ENCODE measurements around the gene LRRC4C. TPM values are rescaled to one million over a fixed set of nuclear protein-coding genes. Genes with fewer than 3 reads are reported as not detected.

Gene LRRC4C
- total RNA-seq, 1 experiment from 2014 or later, result 0.15 TPM

DNA sequence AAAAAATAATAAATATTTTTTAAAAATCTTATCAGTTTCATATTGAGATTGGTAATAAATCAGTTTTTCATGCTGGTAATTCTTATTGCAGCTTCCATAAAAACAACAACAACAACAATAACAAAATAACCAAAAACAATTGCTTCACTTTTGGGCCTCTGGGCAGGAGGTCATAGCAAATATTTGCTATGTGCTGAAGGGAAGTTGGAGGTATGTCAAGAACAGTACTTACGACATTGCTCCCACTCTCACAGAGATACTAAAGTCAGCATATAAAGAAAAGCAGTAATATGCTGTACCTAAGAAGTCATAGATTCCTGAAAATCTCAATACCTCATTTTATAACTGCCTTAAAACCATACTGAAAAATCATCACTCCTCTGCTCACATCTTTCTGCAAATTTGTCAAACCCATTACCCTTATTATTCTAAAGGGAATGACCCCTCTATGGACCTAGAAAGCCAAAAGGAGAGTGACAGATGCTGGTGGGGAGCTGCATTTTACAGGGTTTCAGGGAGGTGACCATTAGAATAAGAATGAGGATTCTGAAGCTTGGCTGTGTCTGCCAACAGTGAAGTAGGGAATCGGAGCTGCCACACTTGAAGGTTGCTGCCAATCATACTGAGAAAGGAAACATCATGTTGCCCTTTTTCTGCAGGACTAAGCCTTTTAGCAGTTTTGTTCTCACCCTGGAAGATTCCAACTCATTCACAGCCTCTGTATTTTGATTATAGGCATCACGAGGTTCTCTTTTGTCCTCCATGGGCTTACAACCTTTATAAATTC lies 742.9 kb downstream of the LRRC4C start:
- intact Hi-C loops (cut with micrococcal nuclease; ENCODE audit: unreplicated experiment), result loop anchor here (5.0 kb wide), 1 partner anchor 404 kb away; no protein-coding TSS in a partner anchor
- TF ChIP-seq, protein P1, sequence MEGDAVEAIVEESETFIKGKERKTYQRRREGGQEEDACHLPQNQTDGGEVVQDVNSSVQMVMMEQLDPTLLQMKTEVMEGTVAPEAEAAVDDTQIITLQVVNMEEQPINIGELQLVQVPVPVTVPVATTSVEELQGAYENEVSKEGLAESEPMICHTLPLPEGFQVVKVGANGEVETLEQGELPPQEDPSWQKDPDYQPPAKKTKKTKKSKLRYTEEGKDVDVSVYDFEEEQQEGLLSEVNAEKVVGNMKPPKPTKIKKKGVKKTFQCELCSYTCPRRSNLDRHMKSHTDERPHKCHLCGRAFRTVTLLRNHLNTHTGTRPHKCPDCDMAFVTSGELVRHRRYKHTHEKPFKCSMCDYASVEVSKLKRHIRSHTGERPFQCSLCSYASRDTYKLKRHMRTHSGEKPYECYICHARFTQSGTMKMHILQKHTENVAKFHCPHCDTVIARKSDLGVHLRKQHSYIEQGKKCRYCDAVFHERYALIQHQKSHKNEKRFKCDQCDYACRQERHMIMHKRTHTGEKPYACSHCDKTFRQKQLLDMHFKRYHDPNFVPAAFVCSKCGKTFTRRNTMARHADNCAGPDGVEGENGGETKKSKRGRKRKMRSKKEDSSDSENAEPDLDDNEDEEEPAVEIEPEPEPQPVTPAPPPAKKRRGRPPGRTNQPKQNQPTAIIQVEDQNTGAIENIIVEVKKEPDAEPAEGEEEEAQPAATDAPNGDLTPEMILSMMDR (IDR thresholded peaks at IDR 0.05), result no peak
- TF ChIP-seq TCF7L2 (IDR thresholded peaks at IDR 0.05; ENCODE audit: low read depth, low read length) (no peak), SIN3A (IDR thresholded peaks at IDR 0.05; ENCODE audit: borderline replicate concordance, insufficient read depth, low read depth, low read length) (no peak), POLR2AphosphoS5 (IDR thresholded peaks at IDR 0.05; ENCODE audit: low read depth, low read length) (no peak)
- TF ChIP-seq, protein P2, sequence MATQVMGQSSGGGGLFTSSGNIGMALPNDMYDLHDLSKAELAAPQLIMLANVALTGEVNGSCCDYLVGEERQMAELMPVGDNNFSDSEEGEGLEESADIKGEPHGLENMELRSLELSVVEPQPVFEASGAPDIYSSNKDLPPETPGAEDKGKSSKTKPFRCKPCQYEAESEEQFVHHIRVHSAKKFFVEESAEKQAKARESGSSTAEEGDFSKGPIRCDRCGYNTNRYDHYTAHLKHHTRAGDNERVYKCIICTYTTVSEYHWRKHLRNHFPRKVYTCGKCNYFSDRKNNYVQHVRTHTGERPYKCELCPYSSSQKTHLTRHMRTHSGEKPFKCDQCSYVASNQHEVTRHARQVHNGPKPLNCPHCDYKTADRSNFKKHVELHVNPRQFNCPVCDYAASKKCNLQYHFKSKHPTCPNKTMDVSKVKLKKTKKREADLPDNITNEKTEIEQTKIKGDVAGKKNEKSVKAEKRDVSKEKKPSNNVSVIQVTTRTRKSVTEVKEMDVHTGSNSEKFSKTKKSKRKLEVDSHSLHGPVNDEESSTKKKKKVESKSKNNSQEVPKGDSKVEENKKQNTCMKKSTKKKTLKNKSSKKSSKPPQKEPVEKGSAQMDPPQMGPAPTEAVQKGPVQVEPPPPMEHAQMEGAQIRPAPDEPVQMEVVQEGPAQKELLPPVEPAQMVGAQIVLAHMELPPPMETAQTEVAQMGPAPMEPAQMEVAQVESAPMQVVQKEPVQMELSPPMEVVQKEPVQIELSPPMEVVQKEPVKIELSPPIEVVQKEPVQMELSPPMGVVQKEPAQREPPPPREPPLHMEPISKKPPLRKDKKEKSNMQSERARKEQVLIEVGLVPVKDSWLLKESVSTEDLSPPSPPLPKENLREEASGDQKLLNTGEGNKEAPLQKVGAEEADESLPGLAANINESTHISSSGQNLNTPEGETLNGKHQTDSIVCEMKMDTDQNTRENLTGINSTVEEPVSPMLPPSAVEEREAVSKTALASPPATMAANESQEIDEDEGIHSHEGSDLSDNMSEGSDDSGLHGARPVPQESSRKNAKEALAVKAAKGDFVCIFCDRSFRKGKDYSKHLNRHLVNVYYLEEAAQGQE (IDR thresholded peaks at IDR 0.05; ENCODE audit: insufficient read depth in 1 of 2, low read depth in 2 of 2, low read length in 1 of 2), result no peak
- in situ Hi-C loops (cut with HindIII; ENCODE audit: low pct_unique_long_range_greater_than_20kb, low sequenced_read_pairs), result no loop called here
- H3K27ac ChIP-seq (ENCODE audit: low read length), result no peak overlapping the region
- H3K4me3 ChIP-seq (ENCODE audit: low read depth in 2 of 2, low read length in 2 of 2), result no peak overlapping the region
- BruUV-seq (replicated peaks), result no TSS peak
- no peaks in the 10 kb centered on the region for H3K36me3 ChIP-seq (ENCODE audit: control insufficient read depth, insufficient read depth, low read length)
- ChIA-PET POLR2A (no interaction called here), CTCF (no interaction called here)
- H3K4me1 ChIP-seq (ENCODE audit: control insufficient read depth, insufficient read depth, low read length), result no peaks in the 10 kb centered on the region
- no peak for DNase-seq (ENCODE audit: low read depth, low spot score)
- H3K9me3 ChIP-seq (ENCODE audit: control insufficient read depth, insufficient read depth, low read depth, low read length), result no peaks in the 10 kb centered on the region
- ATAC-seq, result no peak
- H3K27me3 ChIP-seq (ENCODE audit: control insufficient read depth, insufficient read depth, low read length), result no peaks in the 10 kb centered on the region

DNA sequence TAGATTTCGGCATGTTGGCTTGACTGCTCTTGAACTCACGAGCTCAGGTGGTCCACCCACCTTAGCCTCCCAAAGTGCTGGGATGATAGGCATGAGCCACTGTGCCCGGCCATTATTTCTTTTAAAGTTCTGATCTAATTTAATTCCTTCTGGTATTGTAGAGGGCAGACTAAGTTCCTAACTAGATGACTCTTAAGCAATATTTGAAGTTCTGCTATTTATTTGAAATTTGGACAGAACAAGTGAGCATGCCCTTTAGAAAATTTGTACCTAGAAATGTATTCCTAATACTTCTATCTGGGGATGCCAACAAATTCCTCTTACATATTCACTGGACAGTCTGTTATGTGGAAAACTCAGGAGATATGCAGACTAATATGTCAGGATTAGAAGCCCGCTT lies 746.4 kb downstream of the LRRC4C start:
- in situ Hi-C loops (cut with HindIII; ENCODE audit: low pct_unique_long_range_greater_than_20kb, low sequenced_read_pairs), result no loop called here
- ATAC-seq, result no peak
- POLR2A ChIA-PET, result no interaction called here

More for the DNA sequence above, 746.4 kb downstream of the LRRC4C start:
- H3K4me3 ChIP-seq (ENCODE audit: low read depth in 2 of 2, low read length in 2 of 2), result no peak overlapping the region
- no peaks in the 10 kb centered on the region for H3K4me1 ChIP-seq (ENCODE audit: control insufficient read depth, insufficient read depth, low read length)
- intact Hi-C loops (cut with micrococcal nuclease; ENCODE audit: unreplicated experiment), result no loop called here
- H3K36me3 ChIP-seq (ENCODE audit: control insufficient read depth, insufficient read depth, low read length), result no peaks in the 10 kb centered on the region
- no peak overlapping the region for H3K27ac ChIP-seq (ENCODE audit: low read length)
- no TSS peak for BruUV-seq (replicated peaks)
- no peaks in the 10 kb centered on the region for H3K27me3 ChIP-seq (ENCODE audit: control insufficient read depth, insufficient read depth, low read length)
- TF ChIP-seq POLR2AphosphoS5 (IDR thresholded peaks at IDR 0.05; ENCODE audit: low read depth, low read length) (no peak), SIN3A (IDR thresholded peaks at IDR 0.05; ENCODE audit: borderline replicate concordance, insufficient read depth, low read depth, low read length) (no peak), TCF7L2 (IDR thresholded peaks at IDR 0.05; ENCODE audit: low read depth, low read length) (no peak)
- TF ChIP-seq, protein P2 (IDR thresholded peaks at IDR 0.05; ENCODE audit: insufficient read depth in 1 of 2, low read depth in 2 of 2, low read length in 1 of 2), result no peak
- TF ChIP-seq, protein P1 (IDR thresholded peaks at IDR 0.05), result no peak
- no peaks in the 10 kb centered on the region for H3K9me3 ChIP-seq (ENCODE audit: control insufficient read depth, insufficient read depth, low read depth, low read length)
- CTCF ChIA-PET, result no interaction called here
- DNase-seq (ENCODE audit: low read depth, low spot score), result no peak

Measured in Panc1 (cell line).